Karpas-422 (cell line): ENCODE measurements around the gene POT1. TPM values are rescaled to one million over a fixed set of nuclear protein-coding genes. Genes with fewer than 3 reads are reported as not detected.

Experiments used
- DNase-seq: peaks from one replicate; pipeline ENCODE4 v3.0.0-alpha.2; 2015
- H2AFZ ChIP-seq: fragments of 200-600 bp; sonication (generic); 2 replicates; pipeline ENCODE4 v1.6.1; 2014; ENCODE audit warnings: antibody characterized with exemption, low read length, mixed read lengths
- H3K27ac ChIP-seq: fragments of 200-600 bp; sonication (generic); 2 replicates; pipeline ENCODE4 v1.5.1; 2014; ENCODE audit warnings: mild to moderate bottlenecking, low read length, moderate library complexity
- H3K27me3 ChIP-seq: fragments of 200-600 bp; sonication (generic); 2 replicates; pipeline ENCODE4 v1.6.1; 2014; ENCODE audit warnings: low read length, mixed read lengths
- H3K36me3 ChIP-seq: fragments of 200-600 bp; sonication (generic); 2 replicates; pipeline ENCODE4 v1.6.1; 2014; ENCODE audit warnings: low read length, mixed read lengths; ENCODE audit not compliant: insufficient read depth
- H3K4me1 ChIP-seq: fragments of 200-600 bp; sonication (generic); 2 replicates; pipeline ENCODE4 v1.6.1; 2014; ENCODE audit warnings: mild to moderate bottlenecking, low read length, mixed read lengths
- H3K4me2 ChIP-seq: fragments of 200-600 bp; sonication (generic); 2 replicates; pipeline ENCODE4 v1.6.1; 2014; ENCODE audit warnings: low read length, low read depth, mild to moderate bottlenecking; ENCODE audit not compliant: poor library complexity, severe bottlenecking
- H3K4me3 ChIP-seq: fragments of 200-600 bp; sonication (generic); 2 replicates; pipeline ENCODE4 v1.5.1; 2014; ENCODE audit warnings: mild to moderate bottlenecking, antibody characterized with exemption, low read length, mixed read lengths
- H3K79me2 ChIP-seq: fragments of 200-600 bp; sonication (generic); 2 replicates; pipeline ENCODE4 v1.6.1; 2014; ENCODE audit warnings: mild to moderate bottlenecking, low read length, mixed read lengths
- H3K9ac ChIP-seq: fragments of 200-600 bp; sonication (generic); 2 replicates; pipeline ENCODE4 v1.6.0; 2014; ENCODE audit warnings: low read length
- H3K9me2 ChIP-seq: fragments of 200-600 bp; sonication (generic), shearing (Covaris generic); replicated peaks from 2 replicates; pipeline ENCODE4 v1.6.0; 2014; ENCODE audit warnings: mild to moderate bottlenecking, low read length, moderate library complexity; ENCODE audit not compliant: insufficient read depth
- H3K9me3 ChIP-seq: fragments of 300-700, 200-600 bp; sonication (generic); 2 replicates; pipeline ENCODE4 v1.6.1; 2014; ENCODE audit warnings: low read length, mixed read lengths
- H4K20me1 ChIP-seq: fragments of 200-600 bp; sonication (generic); 2 replicates; pipeline ENCODE4 v1.6.1; 2014; ENCODE audit warnings: mild to moderate bottlenecking, antibody characterized with exemption, low read length, low read depth; ENCODE audit not compliant: insufficient read depth
- total RNA-seq: library from RNA; depleted of rRNA; stranded (reverse); fragments of >200 nt; shearing (Covaris generic); gene quantifications from 2 replicates; pipeline ENCODE4 v1.2.3, GENCODE V29; 2014; ENCODE audit warnings: low replicate concordance

POT1 gene
- total RNA-seq, 1 experiment from 2014 or later, result 125 TPM

GRCh38 chr7:124943472-124943871 is 13.8 kb upstream of the POT1 start:
- Histone ChIP-seq H3K9me3 (no peaks in the 10 kb centered on the region), H3K27me3 (no peaks in the 10 kb centered on the region)
- no peak for DNase-seq

GRCh38 chr7:124942399-124942798 is 12.8 kb upstream of the POT1 start:
- no peaks in the 10 kb centered on the region for H3K4me1 ChIP-seq
- H3K79me2 ChIP-seq, result no peaks in the 10 kb centered on the region
- no peak overlapping the region for H3K4me3 ChIP-seq

More at GRCh38 chr7:124943472-124943871, 13.8 kb upstream of the POT1 start:
- H3K4me3 ChIP-seq, result no peak overlapping the region
- H3K4me2 ChIP-seq, result no peak overlapping the region
- no peak overlapping the region for H3K27ac ChIP-seq
- H3K79me2 ChIP-seq, result no peaks in the 10 kb centered on the region
- H4K20me1 ChIP-seq, result no peaks in the 10 kb centered on the region
- H3K4me1 ChIP-seq, result no peaks in the 10 kb centered on the region
- no peaks in the 10 kb centered on the region for H3K9me2 ChIP-seq
- no peaks in the 10 kb centered on the region for H3K36me3 ChIP-seq
- H3K9ac ChIP-seq, result no peak overlapping the region
- H2AFZ ChIP-seq, result no peak overlapping the region

DNA sequence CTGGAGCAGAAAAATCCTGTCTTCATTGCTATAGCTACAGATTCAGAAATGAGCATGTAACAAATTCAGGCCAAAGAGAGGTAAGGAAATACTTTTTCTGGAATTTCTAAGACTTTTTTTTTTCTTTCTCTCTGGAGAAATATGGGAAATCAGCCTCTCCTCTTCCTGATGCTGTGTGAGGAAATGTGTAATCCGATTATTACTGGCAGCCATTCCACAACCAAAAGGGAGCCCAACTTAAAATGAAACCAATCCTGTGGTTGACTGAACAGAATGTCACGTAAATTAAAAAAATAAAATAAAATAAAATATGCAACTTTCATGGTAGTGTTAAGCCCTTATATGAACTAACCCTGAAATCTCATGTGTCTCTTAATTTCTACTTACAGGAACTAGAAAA is 10.7 kb upstream of the POT1 start:
- no peak overlapping the region for H2AFZ ChIP-seq
- H3K36me3 ChIP-seq, result no peaks in the 10 kb centered on the region
- no peaks in the 10 kb centered on the region for H3K79me2 ChIP-seq
- no peak overlapping the region for H3K4me3 ChIP-seq
- no peaks in the 10 kb centered on the region for H3K9me2 ChIP-seq
- no peak overlapping the region for H3K4me2 ChIP-seq
- no peak for DNase-seq
- H3K27me3 ChIP-seq, result no peaks in the 10 kb centered on the region
- H3K4me1 ChIP-seq, result no peaks in the 10 kb centered on the region
- H4K20me1 ChIP-seq, result no peaks in the 10 kb centered on the region
- H3K27ac ChIP-seq, result no peak overlapping the region
- H3K9me3 ChIP-seq, result no peaks in the 10 kb centered on the region
- no peak overlapping the region for H3K9ac ChIP-seq

More at GRCh38 chr7:124942399-124942798, 12.8 kb upstream of the POT1 start:
- Histone ChIP-seq H3K9ac (no peak overlapping the region), H3K9me2 (no peaks in the 10 kb centered on the region), H3K27ac (no peak overlapping the region), H2AFZ (no peak overlapping the region), H3K36me3 (no peaks in the 10 kb centered on the region), H3K4me2 (no peak overlapping the region), H4K20me1 (no peaks in the 10 kb centered on the region), H3K27me3 (no peaks in the 10 kb centered on the region), H3K9me3 (no peaks in the 10 kb centered on the region)
- DNase-seq, result no peak

- Histone ChIP-seq H2AFZ (no peak overlapping the region), H4K20me1 (no peaks in the 10 kb centered on the region), H3K27ac (no peak overlapping the region), H3K4me1 (no peaks in the 10 kb centered on the region), H3K4me2 (no peak overlapping the region), H3K4me3 (no peak overlapping the region), H3K9me3 (no peaks in the 10 kb centered on the region), H3K36me3 (no peaks in the 10 kb centered on the region), H3K79me2 (no peaks in the 10 kb centered on the region), H3K27me3 (no peaks in the 10 kb centered on the region), H3K9me2 (no peaks in the 10 kb centered on the region), H3K9ac (no peak overlapping the region)
- DNase-seq, result no peak
These were observed 8.5 kb upstream of the POT1 start for GRCh38 chr7:124938128-124938527.

- Histone ChIP-seq H3K79me2 (no peaks in the 10 kb centered on the region), H3K4me2 (no peak overlapping the region), H3K4me1 (no peaks in the 10 kb centered on the region), H3K9me2 (no peaks in the 10 kb centered on the region), H3K9me3 (no peaks in the 10 kb centered on the region), H3K27me3 (no peaks in the 10 kb centered on the region), H3K9ac (no peak overlapping the region), H3K27ac (no peak overlapping the region), H4K20me1 (no peaks in the 10 kb centered on the region), H3K4me3 (no peak overlapping the region), H3K36me3 (no peaks in the 10 kb centered on the region), H2AFZ (no peak overlapping the region)
- no peak for DNase-seq
These were observed 7.5 kb upstream of the POT1 start for GRCh38 chr7:124937076-124937475.

GRCh38 chr7:124934841-124935240 is 5.2 kb upstream of the POT1 start:
- H3K9me2 ChIP-seq, result no peaks in the 10 kb centered on the region
- H3K36me3 ChIP-seq, result no peaks in the 10 kb centered on the region
- peaks cover 3% of the 10 kb centered on the region for H3K4me1 ChIP-seq
- H3K27ac ChIP-seq, result no peak overlapping the region
- no peak overlapping the region for H3K4me3 ChIP-seq
- no peak overlapping the region for H2AFZ ChIP-seq
- no peaks in the 10 kb centered on the region for H3K79me2 ChIP-seq
- no peaks in the 10 kb centered on the region for H4K20me1 ChIP-seq
- H3K4me2 ChIP-seq, result no peak overlapping the region
- H3K27me3 ChIP-seq, result no peaks in the 10 kb centered on the region
- DNase-seq, result no peak
- H3K9ac ChIP-seq, result no peak overlapping the region
- no peaks in the 10 kb centered on the region for H3K9me3 ChIP-seq

- H3K4me2 ChIP-seq, result peak overlapping the region; percentile 84
- no peaks in the 10 kb centered on the region for H4K20me1 ChIP-seq
- H3K9me3 ChIP-seq, result no peaks in the 10 kb centered on the region
- no peak for DNase-seq
- H3K9ac ChIP-seq, result no peak overlapping the region
- peaks cover 7% of the 10 kb centered on the region; the same call in 1 of the 2 replicates for H3K36me3 ChIP-seq
- H3K4me3 ChIP-seq, result no peak overlapping the region
- H3K9me2 ChIP-seq, result no peaks in the 10 kb centered on the region
- H2AFZ ChIP-seq, result no peak overlapping the region
- peaks cover 34% of the 10 kb centered on the region for H3K79me2 ChIP-seq
- no peak overlapping the region for H3K27ac ChIP-seq
- H3K4me1 ChIP-seq, result peaks cover 24% of the 10 kb centered on the region
- no peaks in the 10 kb centered on the region for H3K27me3 ChIP-seq
These were observed 1.3 kb upstream of the POT1 start for GRCh38 chr7:124930655-124931597.

DNA sequence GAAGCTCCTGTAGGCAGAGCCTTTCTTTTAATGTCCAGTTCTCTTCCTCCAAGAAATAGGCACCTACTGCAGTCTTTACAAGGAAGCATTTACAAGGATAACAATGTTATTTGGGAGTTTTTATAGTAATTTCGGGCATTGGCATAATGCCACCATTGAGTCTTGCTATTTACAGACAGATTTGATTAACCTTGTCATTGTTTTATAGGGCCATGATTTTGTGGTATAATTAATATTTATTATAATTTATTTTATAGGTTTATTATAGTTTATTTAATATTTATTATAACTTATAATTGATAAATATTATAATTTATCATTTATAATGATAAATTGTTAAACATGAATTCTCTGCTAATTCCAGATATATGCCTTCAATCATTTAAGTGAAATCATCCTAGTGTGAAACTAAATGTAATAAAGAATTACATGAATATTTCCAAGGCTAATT is 573 bp upstream of the POT1 start:
- H3K4me3 ChIP-seq, result peak overlapping the region; percentile 71

More for the DNA sequence above, 573 bp upstream of the POT1 start:
- Histone ChIP-seq H3K9me3 (no peaks in the 10 kb centered on the region), H3K27me3 (no peaks in the 10 kb centered on the region), H2AFZ (peak overlapping the region; percentile 64; the same call in 1 of the 2 replicates), H3K36me3 (peaks cover 11% of the 10 kb centered on the region; the same call in 1 of the 2 replicates), H3K27ac (no peak overlapping the region), H3K9me2 (no peaks in the 10 kb centered on the region), H3K4me2 (peak overlapping the region; percentile 84), H3K4me1 (peaks cover 26% of the 10 kb centered on the region), H4K20me1 (no peaks in the 10 kb centered on the region), H3K9ac (peak overlapping the region; percentile 71), H3K79me2 (peaks cover 41% of the 10 kb centered on the region)
- DNase-seq, result no peak
